NCI-H748 (cell line): ENCODE results near the gene FAM219B.

Source experiments
- DNase-seq: peaks from one replicate; lab custom pipeline; 2025; ENCODE audit not compliant: unreplicated experiment; lab: John Stamatoyannopoulos, UW

The FAM219B gene

GRCh38 chr15:74851960-74852359 lies 54.7 kb downstream of the FAM219B start:
- DNase-seq, result no peak

- DNase-seq, result no peak
These were observed 56.3 kb downstream of the FAM219B start for GRCh38 chr15:74850393-74850792.
